Measurements from ENCODE around the gene HS3ST3B1. TPM values are rescaled to one million over a fixed set of nuclear protein-coding genes. Genes with fewer than 3 reads are reported as not detected.

Gene HS3ST3B1
- total RNA-seq, 1 experiment from 2014 or later: 3.8 TPM

DNA sequence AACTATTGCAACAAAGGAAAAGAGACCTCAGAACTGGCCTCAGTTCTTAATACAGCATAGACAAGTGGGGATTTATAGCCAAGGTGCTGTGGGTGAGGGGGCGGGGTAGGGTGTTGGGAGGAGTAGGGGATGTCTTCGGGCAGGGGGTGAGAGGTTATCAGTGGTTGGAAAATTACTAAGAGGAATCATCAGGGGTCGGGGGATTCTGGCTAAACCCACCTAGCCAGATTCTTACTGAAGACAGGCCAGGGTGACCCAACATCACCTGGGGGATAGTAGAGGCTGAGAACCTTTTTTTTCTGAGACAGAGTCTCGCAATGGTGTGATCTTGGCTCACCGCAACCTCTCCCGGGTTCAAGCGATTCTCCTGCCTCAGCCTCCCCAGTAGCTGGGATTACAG, 32.6 kb downstream of the HS3ST3B1 start:
- TF ChIP-seq, protein P1, sequence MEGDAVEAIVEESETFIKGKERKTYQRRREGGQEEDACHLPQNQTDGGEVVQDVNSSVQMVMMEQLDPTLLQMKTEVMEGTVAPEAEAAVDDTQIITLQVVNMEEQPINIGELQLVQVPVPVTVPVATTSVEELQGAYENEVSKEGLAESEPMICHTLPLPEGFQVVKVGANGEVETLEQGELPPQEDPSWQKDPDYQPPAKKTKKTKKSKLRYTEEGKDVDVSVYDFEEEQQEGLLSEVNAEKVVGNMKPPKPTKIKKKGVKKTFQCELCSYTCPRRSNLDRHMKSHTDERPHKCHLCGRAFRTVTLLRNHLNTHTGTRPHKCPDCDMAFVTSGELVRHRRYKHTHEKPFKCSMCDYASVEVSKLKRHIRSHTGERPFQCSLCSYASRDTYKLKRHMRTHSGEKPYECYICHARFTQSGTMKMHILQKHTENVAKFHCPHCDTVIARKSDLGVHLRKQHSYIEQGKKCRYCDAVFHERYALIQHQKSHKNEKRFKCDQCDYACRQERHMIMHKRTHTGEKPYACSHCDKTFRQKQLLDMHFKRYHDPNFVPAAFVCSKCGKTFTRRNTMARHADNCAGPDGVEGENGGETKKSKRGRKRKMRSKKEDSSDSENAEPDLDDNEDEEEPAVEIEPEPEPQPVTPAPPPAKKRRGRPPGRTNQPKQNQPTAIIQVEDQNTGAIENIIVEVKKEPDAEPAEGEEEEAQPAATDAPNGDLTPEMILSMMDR (IDR thresholded peaks at IDR 0.05; ENCODE audit: unreplicated experiment): no peak

DNA sequence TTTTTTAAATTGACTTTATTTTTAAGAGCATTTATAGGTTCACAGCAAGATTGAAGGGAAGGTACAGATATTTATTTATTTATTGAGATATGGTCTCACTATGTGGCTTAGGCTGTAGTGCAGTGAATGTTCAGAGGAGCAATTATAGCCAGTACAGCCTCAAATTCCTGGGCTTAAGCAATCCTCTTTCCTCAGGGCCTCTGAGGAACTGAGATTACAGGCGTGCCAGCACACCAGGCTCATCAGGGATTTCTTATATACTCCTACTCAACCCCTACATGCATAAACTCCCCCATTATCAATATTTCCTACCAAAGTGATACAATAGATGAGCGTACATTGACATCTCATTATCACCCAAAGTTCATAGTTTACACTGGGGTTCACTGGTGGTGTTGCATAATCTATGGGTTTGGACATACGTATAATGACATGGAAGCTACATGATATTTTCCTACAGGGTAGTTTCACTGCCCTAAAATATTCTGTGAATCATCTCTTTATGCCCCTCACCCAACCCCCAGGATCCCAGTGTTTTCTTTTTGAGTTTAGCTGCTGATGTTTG, 33.5 kb downstream of the HS3ST3B1 start:
- ChIA-PET CTCF (interaction anchor here (0.5 to 0.6 kb wide), 2 partner anchors 738 to 997 kb away, joined by 3 read pairs; no protein-coding TSS in a partner anchor), POLR2A (no interaction called here)
- Mint-ChIP-seq H3K36me3 (ENCODE audit: insufficient read depth, unreplicated experiment) (peaks cover 6% of the 10 kb centered on the region), H3K27me3 (ENCODE audit: insufficient read depth, unreplicated experiment) (no peaks in the 10 kb centered on the region), H3K4me1 (ENCODE audit: insufficient read depth, unreplicated experiment) (peaks cover 6% of the 10 kb centered on the region), H3K27ac (ENCODE audit: low read depth, unreplicated experiment) (no peak overlapping the region), H3K4me3 (ENCODE audit: unreplicated experiment) (no peak overlapping the region), H3K9me3 (ENCODE audit: unreplicated experiment) (no peaks in the 10 kb centered on the region)
- no TSS peak for BruUV-seq (replicated peaks)
- no peak for DNase-seq (ENCODE audit: unreplicated experiment)
- TF ChIP-seq, protein P1 (IDR thresholded peaks at IDR 0.05; ENCODE audit: unreplicated experiment): no peak
- intact Hi-C loops (cut with micrococcal nuclease): no loop called here

More for the DNA sequence above, 32.6 kb downstream of the HS3ST3B1 start:
- Mint-ChIP-seq H3K27me3 (ENCODE audit: insufficient read depth, unreplicated experiment) (no peaks in the 10 kb centered on the region), H3K4me3 (ENCODE audit: unreplicated experiment) (no peak overlapping the region), H3K27ac (ENCODE audit: low read depth, unreplicated experiment) (no peak overlapping the region), H3K9me3 (ENCODE audit: unreplicated experiment) (no peaks in the 10 kb centered on the region), H3K4me1 (ENCODE audit: insufficient read depth, unreplicated experiment) (peaks cover 6% of the 10 kb centered on the region), H3K36me3 (ENCODE audit: insufficient read depth, unreplicated experiment) (peaks cover 6% of the 10 kb centered on the region)
- intact Hi-C loops (cut with micrococcal nuclease): no loop called here
- no peak for DNase-seq (ENCODE audit: unreplicated experiment)
- ChIA-PET CTCF (no interaction called here), POLR2A (no interaction called here)
- no TSS peak for BruUV-seq (replicated peaks)

DNA sequence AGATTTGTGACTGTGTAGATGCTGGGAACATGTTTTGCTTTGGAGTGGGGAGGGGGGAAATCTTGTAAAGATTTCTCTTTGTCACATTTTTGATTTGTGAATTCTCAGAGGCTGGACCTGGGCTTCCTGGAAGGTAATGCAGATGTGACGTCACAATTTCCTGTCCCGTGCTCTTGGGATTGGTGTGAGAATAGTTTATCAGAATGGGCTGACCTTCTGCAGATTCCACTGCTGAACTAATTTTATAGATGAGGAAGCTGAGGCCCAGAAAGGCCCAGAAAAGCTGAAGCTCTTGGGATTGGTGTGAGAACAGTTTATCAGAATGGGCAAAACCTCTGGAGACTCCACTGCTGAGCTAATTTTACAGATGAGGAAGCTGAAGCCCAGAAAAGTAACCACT, 34.0 kb downstream of the HS3ST3B1 start:
- Mint-ChIP-seq H3K36me3 (ENCODE audit: insufficient read depth, unreplicated experiment) (peaks cover 6% of the 10 kb centered on the region), H3K4me3 (ENCODE audit: unreplicated experiment) (no peak overlapping the region), H3K27me3 (ENCODE audit: insufficient read depth, unreplicated experiment) (no peaks in the 10 kb centered on the region), H3K9me3 (ENCODE audit: unreplicated experiment) (no peaks in the 10 kb centered on the region), H3K27ac (ENCODE audit: low read depth, unreplicated experiment) (no peak overlapping the region), H3K4me1 (ENCODE audit: insufficient read depth, unreplicated experiment) (peaks cover 6% of the 10 kb centered on the region)
- intact Hi-C loops (cut with micrococcal nuclease): no loop called here
- BruUV-seq (replicated peaks): no TSS peak
- no peak for DNase-seq (ENCODE audit: unreplicated experiment)
- ChIA-PET POLR2A (no interaction called here), CTCF (interaction anchor here (0.5 to 0.7 kb wide), 3 partner anchors 387 to 997 kb away, joined by 3 read pairs; no protein-coding TSS in a partner anchor)
- TF ChIP-seq, protein P1 (IDR thresholded peaks at IDR 0.05; ENCODE audit: unreplicated experiment): no peak

DNA sequence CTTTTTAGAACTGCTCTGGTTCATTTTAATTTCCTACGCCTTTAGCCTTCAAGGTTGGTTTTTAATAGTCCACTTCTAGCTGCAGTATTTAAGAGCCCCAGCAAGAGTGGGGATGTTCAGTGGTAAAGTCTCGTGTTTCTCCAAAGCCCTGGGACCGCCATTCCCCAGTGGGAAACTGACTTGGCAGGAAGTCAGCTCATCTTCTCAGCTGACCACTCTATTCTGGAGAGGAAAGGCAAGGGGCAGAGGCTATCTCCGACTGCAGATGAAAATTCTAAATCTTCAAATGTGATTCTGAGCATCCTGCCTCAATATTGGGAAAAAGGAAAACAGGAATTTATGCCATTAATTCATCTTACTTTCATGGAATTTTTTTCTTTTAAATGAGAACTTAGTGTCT, 35.5 kb downstream of the HS3ST3B1 start:
- H3K4me3 Mint-ChIP-seq (ENCODE audit: unreplicated experiment): no peak overlapping the region
- H3K4me1 Mint-ChIP-seq (ENCODE audit: insufficient read depth, unreplicated experiment): peaks cover 6% of the 10 kb centered on the region
- no peaks in the 10 kb centered on the region for H3K27me3 Mint-ChIP-seq (ENCODE audit: insufficient read depth, unreplicated experiment)
- POLR2A ChIA-PET: no interaction called here
- intact Hi-C loops (cut with micrococcal nuclease): no loop called here
- no TSS peak for BruUV-seq (replicated peaks)
- no peak for DNase-seq (ENCODE audit: unreplicated experiment)
- no peaks in the 10 kb centered on the region for H3K9me3 Mint-ChIP-seq (ENCODE audit: unreplicated experiment)
- no peak overlapping the region for H3K27ac Mint-ChIP-seq (ENCODE audit: low read depth, unreplicated experiment)
- CTCF ChIA-PET: no interaction called here
- peaks cover 6% of the 10 kb centered on the region for H3K36me3 Mint-ChIP-seq (ENCODE audit: insufficient read depth, unreplicated experiment)
- TF ChIP-seq, protein P1 (IDR thresholded peaks at IDR 0.05; ENCODE audit: unreplicated experiment): no peak

Data from MCF 10A (cell line).